LNCaP clone FGC (cell line): ENCODE results near the gene SPPL3.

ENCODE experiments used
- DNase-seq: peaks from one replicate; pipeline ENCODE4 v3.0.0-alpha.2; 2011; ENCODE audit warnings: low read depth
- H3K4me3 ChIP-seq: 2 replicates; pipeline ENCODE4 v1.5.1; 2011; ENCODE audit warnings: mild to moderate bottlenecking, low read depth, low read length, control low read depth
- CTCF ChIP-seq: IDR thresholded peaks from 2 replicates; pipeline ENCODE4 v1.5.1; 2012; ENCODE audit warnings: mild to moderate bottlenecking; ENCODE audit not compliant: control insufficient read depth, insufficient read depth; ENCODE audit errors: extremely low read depth

SPPL3 gene

GRCh38 chr12:120787889-120788288, 116.3 kb downstream of the SPPL3 start:
- H3K4me3 ChIP-seq, result no peak overlapping the region
- DNase-seq, result no peak
- no peak for TF ChIP-seq CTCF

- no peak overlapping the region for H3K4me3 ChIP-seq
- no peak for DNase-seq
- TF ChIP-seq CTCF, result no peak
Observed at GRCh38 chr12:120784804-120785203, 119.4 kb downstream of the SPPL3 start.

- no peak for TF ChIP-seq CTCF
- H3K4me3 ChIP-seq, result no peak overlapping the region
- no peak for DNase-seq
Observed at GRCh38 chr12:120783197-120783596, 121.0 kb downstream of the SPPL3 start.

GRCh38 chr12:120775862-120776552, 128.2 kb downstream of the SPPL3 start:
- DNase-seq, result no peak
- no peak overlapping the region for H3K4me3 ChIP-seq
- no peak for TF ChIP-seq CTCF

GRCh38 chr12:120774169-120774916, 129.8 kb downstream of the SPPL3 start:
- H3K4me3 ChIP-seq, result no peak overlapping the region
- TF ChIP-seq CTCF, result no peak
- no peak for DNase-seq

- no peak for DNase-seq
- no peak overlapping the region for H3K4me3 ChIP-seq
- TF ChIP-seq CTCF, result no peak
Observed at GRCh38 chr12:120771097-120771496, 133.1 kb downstream of the SPPL3 start.
